ENCODE results near the gene RBM33. TPM values are rescaled to one million over a fixed set of nuclear protein-coding genes. Genes with fewer than 3 reads are reported as not detected.

Gene RBM33
- total RNA-seq, 1 donor from 2014 or later, result 50.5 TPM

DNA sequence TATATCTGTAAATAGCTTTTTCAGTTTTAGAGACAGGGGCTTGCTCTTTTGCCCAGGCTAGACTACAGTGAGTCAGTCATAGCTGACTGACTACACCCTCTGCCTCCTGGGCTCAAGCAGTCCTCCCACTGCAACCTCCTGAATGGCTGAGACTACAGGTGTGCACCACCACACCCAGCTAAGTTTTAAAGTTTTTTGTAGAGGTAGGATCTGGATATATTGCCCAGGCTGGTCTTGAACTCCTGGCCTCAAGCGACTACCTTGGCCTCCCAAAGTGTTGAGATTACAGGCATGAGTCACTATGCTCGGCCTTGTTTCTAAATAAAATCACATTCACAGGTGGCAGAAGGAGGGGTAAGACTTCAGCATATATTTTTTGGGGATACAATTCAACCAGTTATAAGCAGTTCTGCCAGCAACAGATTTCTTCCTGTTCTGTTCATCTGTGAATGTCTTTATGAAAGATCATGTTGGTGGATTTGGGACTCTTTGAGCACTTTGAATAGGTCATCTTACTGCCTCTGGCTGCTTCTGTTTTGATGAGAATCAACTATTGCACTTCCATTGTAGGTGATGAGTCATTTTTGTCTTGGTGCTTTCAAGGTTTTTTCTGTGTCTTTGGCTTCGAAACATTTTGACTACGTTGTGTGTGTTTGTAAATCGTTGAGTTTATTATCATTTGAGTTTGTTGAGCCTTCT is 15.7 kb downstream of the RBM33 start:
- H3K27me3 ChIP-seq (ENCODE audit: insufficient read depth, low read length), result no peaks in the 10 kb centered on the region
- no peaks in the 10 kb centered on the region for H3K9me3 ChIP-seq (ENCODE audit: insufficient read depth, low read depth, low read length)
- peaks cover 91% of the 10 kb centered on the region for H4K20me1 ChIP-seq (ENCODE audit: insufficient read depth, low read length)
- no peak overlapping the region for H3K4me3 Mint-ChIP-seq (ENCODE audit: unreplicated experiment)
- H3K4me1 Mint-ChIP-seq (ENCODE audit: low read depth, unreplicated experiment), result peaks cover 24% of the 10 kb centered on the region
- TF ChIP-seq EZH2 (IDR thresholded peaks at IDR 0.05; ENCODE audit: insufficient read depth, low read length), result no peak
- TF ChIP-seq, protein P1, sequence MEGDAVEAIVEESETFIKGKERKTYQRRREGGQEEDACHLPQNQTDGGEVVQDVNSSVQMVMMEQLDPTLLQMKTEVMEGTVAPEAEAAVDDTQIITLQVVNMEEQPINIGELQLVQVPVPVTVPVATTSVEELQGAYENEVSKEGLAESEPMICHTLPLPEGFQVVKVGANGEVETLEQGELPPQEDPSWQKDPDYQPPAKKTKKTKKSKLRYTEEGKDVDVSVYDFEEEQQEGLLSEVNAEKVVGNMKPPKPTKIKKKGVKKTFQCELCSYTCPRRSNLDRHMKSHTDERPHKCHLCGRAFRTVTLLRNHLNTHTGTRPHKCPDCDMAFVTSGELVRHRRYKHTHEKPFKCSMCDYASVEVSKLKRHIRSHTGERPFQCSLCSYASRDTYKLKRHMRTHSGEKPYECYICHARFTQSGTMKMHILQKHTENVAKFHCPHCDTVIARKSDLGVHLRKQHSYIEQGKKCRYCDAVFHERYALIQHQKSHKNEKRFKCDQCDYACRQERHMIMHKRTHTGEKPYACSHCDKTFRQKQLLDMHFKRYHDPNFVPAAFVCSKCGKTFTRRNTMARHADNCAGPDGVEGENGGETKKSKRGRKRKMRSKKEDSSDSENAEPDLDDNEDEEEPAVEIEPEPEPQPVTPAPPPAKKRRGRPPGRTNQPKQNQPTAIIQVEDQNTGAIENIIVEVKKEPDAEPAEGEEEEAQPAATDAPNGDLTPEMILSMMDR (IDR thresholded peaks at IDR 0.05; ENCODE audit: insufficient read depth, low read depth, low read length), result no peak
- peaks cover 9% of the 10 kb centered on the region for H3K36me3 Mint-ChIP-seq (ENCODE audit: low read depth, unreplicated experiment)
- H3K27ac ChIP-seq (ENCODE audit: low read depth, low read length), result no peak overlapping the region
- H3K4me1 ChIP-seq (ENCODE audit: insufficient read depth, low read length), result peaks cover 2% of the 10 kb centered on the region
- H3K9ac ChIP-seq (ENCODE audit: low read length), result no peak overlapping the region
- DNase-seq (ENCODE audit: low read depth) (peak; percentile 12), FAIRE-seq (no peak)
- no peak overlapping the region for H3K27ac Mint-ChIP-seq (ENCODE audit: unreplicated experiment)
- no peak overlapping the region for H3K4me3 ChIP-seq (ENCODE audit: insufficient read depth, low read depth, low read length)
- no peak overlapping the region for H2AFZ ChIP-seq (ENCODE audit: low read depth, low read length)
- no peak overlapping the region for H3K4me2 ChIP-seq (ENCODE audit: low read length)
- H3K27me3 Mint-ChIP-seq (ENCODE audit: low read depth, unreplicated experiment), result no peaks in the 10 kb centered on the region
- H3K9me3 Mint-ChIP-seq (ENCODE audit: unreplicated experiment), result no peaks in the 10 kb centered on the region
- H3K79me2 ChIP-seq (ENCODE audit: insufficient read depth, low read length), result peaks cover 99% of the 10 kb centered on the region
- H3K36me3 ChIP-seq (ENCODE audit: insufficient read depth, low read length), result no peaks in the 10 kb centered on the region

DNA sequence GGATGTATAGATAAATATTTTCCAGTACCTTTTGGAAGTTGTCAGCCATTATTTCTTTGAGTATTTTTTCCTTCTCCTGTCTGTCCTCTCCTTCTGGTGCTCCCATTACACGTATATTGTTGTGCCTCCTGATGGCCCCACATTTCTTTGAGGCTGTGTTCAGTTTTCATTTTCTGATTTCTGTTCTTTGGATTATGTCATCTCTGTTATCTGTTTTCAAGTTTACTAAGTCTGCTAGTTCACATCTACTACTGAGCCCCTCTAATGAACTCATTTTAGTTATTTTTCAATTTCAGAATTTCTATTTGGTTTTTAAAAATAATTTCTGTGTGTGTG is 16.3 kb downstream of the RBM33 start:
- Histone ChIP-seq H2AFZ (ENCODE audit: low read depth, low read length) (no peak overlapping the region), H3K27ac (ENCODE audit: low read depth, low read length) (no peak overlapping the region), H3K4me1 (ENCODE audit: insufficient read depth, low read length) (peaks cover 8% of the 10 kb centered on the region), H4K20me1 (ENCODE audit: insufficient read depth, low read length) (peaks cover 91% of the 10 kb centered on the region), H3K79me2 (ENCODE audit: insufficient read depth, low read length) (peaks cover 96% of the 10 kb centered on the region), H3K9me3 (ENCODE audit: insufficient read depth, low read depth, low read length) (no peaks in the 10 kb centered on the region), H3K4me2 (ENCODE audit: low read length) (no peak overlapping the region), H3K36me3 (ENCODE audit: insufficient read depth, low read length) (no peaks in the 10 kb centered on the region), H3K9ac (ENCODE audit: low read length) (no peak overlapping the region), H3K4me3 (ENCODE audit: insufficient read depth, low read depth, low read length) (no peak overlapping the region), H3K27me3 (ENCODE audit: insufficient read depth, low read length) (no peaks in the 10 kb centered on the region)
- Mint-ChIP-seq H3K27me3 (ENCODE audit: low read depth, unreplicated experiment) (no peaks in the 10 kb centered on the region), H3K4me1 (ENCODE audit: low read depth, unreplicated experiment) (peaks cover 29% of the 10 kb centered on the region), H3K9me3 (ENCODE audit: unreplicated experiment) (no peaks in the 10 kb centered on the region), H3K4me3 (ENCODE audit: unreplicated experiment) (no peak overlapping the region), H3K27ac (ENCODE audit: unreplicated experiment) (peak overlapping the region; percentile 43), H3K36me3 (ENCODE audit: low read depth, unreplicated experiment) (peaks cover 9% of the 10 kb centered on the region)
- TF ChIP-seq EZH2 (IDR thresholded peaks at IDR 0.05; ENCODE audit: insufficient read depth, low read length), result no peak
- TF ChIP-seq, protein P1 (IDR thresholded peaks at IDR 0.05; ENCODE audit: insufficient read depth, low read depth, low read length), result no peak
- DNase-seq (ENCODE audit: low read depth) (no peak), FAIRE-seq (no peak)

DNA sequence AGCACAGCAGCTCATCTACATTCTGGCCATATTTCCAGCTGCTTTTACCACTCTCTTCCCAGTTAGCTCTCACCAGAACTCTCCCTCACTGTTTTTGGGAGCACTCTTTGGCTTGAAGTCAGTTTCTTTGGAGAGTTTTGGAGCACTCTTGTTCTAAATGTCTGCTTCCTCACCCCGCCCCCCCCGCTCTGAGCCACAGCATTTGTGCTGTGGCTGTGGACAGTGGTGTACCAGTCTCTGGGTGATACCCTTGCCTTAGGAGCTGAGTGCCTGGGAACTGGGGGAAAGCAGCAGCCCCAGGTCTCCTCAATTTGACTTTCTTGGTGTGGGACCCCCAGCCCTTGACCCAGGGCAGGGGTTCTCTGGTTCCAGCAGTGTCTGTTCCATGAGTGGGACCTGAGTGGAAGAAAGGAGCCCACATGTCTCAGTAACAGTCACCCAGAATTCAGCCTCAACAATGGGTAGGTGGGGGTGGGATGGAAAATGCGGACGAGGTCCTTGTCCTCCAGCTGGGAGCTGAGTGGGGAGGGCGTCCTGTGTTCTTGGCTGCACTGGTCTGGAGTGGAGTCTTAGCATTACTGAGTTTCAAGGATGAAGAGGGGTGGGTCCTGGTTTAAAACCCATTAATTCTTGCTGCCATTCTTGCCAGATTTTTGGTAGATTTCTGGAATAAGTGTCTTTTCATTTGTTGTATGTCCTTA is 18.0 kb downstream of the RBM33 start:
- H3K4me3 Mint-ChIP-seq (ENCODE audit: unreplicated experiment), result no peak overlapping the region
- H3K9me3 Mint-ChIP-seq (ENCODE audit: unreplicated experiment), result no peaks in the 10 kb centered on the region
- peaks cover 9% of the 10 kb centered on the region for H3K36me3 Mint-ChIP-seq (ENCODE audit: low read depth, unreplicated experiment)
- peaks cover 88% of the 10 kb centered on the region for H4K20me1 ChIP-seq (ENCODE audit: insufficient read depth, low read length)
- peaks cover 95% of the 10 kb centered on the region for H3K79me2 ChIP-seq (ENCODE audit: insufficient read depth, low read length)
- H2AFZ ChIP-seq (ENCODE audit: low read depth, low read length), result no peak overlapping the region
- H3K4me2 ChIP-seq (ENCODE audit: low read length), result no peak overlapping the region
- no peaks in the 10 kb centered on the region for H3K36me3 ChIP-seq (ENCODE audit: insufficient read depth, low read length)
- no peak for DNase-seq (ENCODE audit: low read depth)
- no peak overlapping the region for H3K4me3 ChIP-seq (ENCODE audit: insufficient read depth, low read depth, low read length)
- H3K4me1 Mint-ChIP-seq (ENCODE audit: low read depth, unreplicated experiment), result peaks cover 43% of the 10 kb centered on the region
- no peaks in the 10 kb centered on the region for H3K27me3 ChIP-seq (ENCODE audit: insufficient read depth, low read length)
- peak overlapping the region; percentile 19 for H3K27ac Mint-ChIP-seq (ENCODE audit: unreplicated experiment)
- H3K9me3 ChIP-seq (ENCODE audit: insufficient read depth, low read depth, low read length), result no peaks in the 10 kb centered on the region
- no peak overlapping the region for H3K9ac ChIP-seq (ENCODE audit: low read length)
- TF ChIP-seq, protein P1 (IDR thresholded peaks at IDR 0.05; ENCODE audit: insufficient read depth, low read depth, low read length), result no peak
- no peak for TF ChIP-seq EZH2 (IDR thresholded peaks at IDR 0.05; ENCODE audit: insufficient read depth, low read length)
- no peak overlapping the region for H3K27ac ChIP-seq (ENCODE audit: low read depth, low read length)
- no peaks in the 10 kb centered on the region for H3K27me3 Mint-ChIP-seq (ENCODE audit: low read depth, unreplicated experiment)
- H3K4me1 ChIP-seq (ENCODE audit: insufficient read depth, low read length), result peaks cover 15% of the 10 kb centered on the region
- no peak for FAIRE-seq
